ENCODE data around the gene POR.

The POR gene

GRCh38 chr7:75971309-75971960 lies 56.5 kb downstream of the POR start:
- Histone ChIP-seq H3K4me3 (ENCODE audit: low read depth in 1 of 2, low read length in 2 of 2) (no peak overlapping the region), H3K4me1 (ENCODE audit: control insufficient read depth in 1 of 2, insufficient read depth in 2 of 2, low read length in 2 of 2) (peaks cover 27 to 41% of the 10 kb centered on the region in 2 donors), H3K36me3 (ENCODE audit: control insufficient read depth in 1 of 2, insufficient read depth in 2 of 2, low read length in 2 of 2) (peaks cover 9% of the 10 kb centered on the region in 2 donors), H3K27me3 (ENCODE audit: low read depth, low read length) (no peaks in the 10 kb centered on the region), H3K9me3 (ENCODE audit: control insufficient read depth in 1 of 2, low read length in 2 of 2) (no peaks in the 10 kb centered on the region), H3K27ac (ENCODE audit: low read length) (no peak overlapping the region)

- Histone ChIP-seq H3K27me3 (ENCODE audit: low read depth, low read length) (no peaks in the 10 kb centered on the region), H3K4me3 (ENCODE audit: low read depth in 1 of 2, low read length in 2 of 2) (no peak overlapping the region), H3K4me1 (ENCODE audit: control insufficient read depth in 1 of 2, insufficient read depth in 2 of 2, low read length in 2 of 2) (peaks cover 22 to 34% of the 10 kb centered on the region in 2 donors), H3K36me3 (ENCODE audit: control insufficient read depth in 1 of 2, insufficient read depth in 2 of 2, low read length in 2 of 2) (peaks cover 9% of the 10 kb centered on the region in 2 donors), H3K27ac (ENCODE audit: low read length) (no peak overlapping the region), H3K9me3 (ENCODE audit: control insufficient read depth in 1 of 2, low read length in 2 of 2) (no peaks in the 10 kb centered on the region)
Measured at GRCh38 chr7:75971961-75972763, 57.2 kb downstream of the POR start.

GRCh38 chr7:75977743-75978142 lies 62.8 kb downstream of the POR start:
- peaks cover 5 to 38% of the 10 kb centered on the region in 2 donors for H3K36me3 ChIP-seq (ENCODE audit: control insufficient read depth in 1 of 2, insufficient read depth in 2 of 2, low read length in 2 of 2)
- peaks cover 0 to 9% of the 10 kb centered on the region in 2 donors for H3K4me1 ChIP-seq (ENCODE audit: control insufficient read depth in 1 of 2, insufficient read depth in 2 of 2, low read length in 2 of 2)
- H3K4me3 ChIP-seq (ENCODE audit: low read depth in 1 of 2, low read length in 2 of 2), result no peak overlapping the region
- no peak overlapping the region for H3K27ac ChIP-seq (ENCODE audit: low read length)
- H3K27me3 ChIP-seq (ENCODE audit: low read depth, low read length), result no peaks in the 10 kb centered on the region
- H3K9me3 ChIP-seq (ENCODE audit: control insufficient read depth in 1 of 2, low read length in 2 of 2), result no peaks in the 10 kb centered on the region

DNA sequence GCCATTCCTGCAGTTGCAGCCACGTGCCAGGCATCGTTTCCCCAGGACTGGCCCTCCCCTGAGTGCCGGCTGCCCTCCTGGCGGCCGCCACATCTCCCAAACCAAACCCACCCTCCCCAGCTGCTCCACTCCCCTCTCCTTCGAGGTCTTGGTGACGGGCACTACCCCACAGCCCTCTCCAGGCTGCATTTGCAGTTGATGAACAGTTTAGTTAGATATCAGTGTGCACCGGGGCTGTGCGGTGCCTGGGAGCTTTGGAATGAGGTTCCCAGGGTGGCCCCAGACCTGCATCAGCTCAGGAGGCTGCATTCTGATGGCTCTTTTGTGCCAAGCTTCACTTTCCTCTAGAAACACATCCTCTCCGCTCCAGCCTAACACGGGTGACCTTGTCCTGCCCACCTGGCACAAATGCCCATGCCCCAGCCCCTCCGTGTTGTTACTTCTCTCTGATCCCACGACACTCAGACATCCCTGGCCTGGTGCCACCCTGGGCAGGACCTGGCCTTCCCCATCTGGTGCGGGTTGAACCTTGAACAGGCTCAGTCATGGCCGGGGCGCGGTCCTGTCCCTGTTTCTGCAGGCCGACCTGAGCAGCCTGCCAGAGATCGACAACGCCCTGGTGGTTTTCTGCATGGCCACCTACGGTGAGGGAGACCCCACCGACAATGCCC lies 64.9 kb downstream of the POR start:
- peaks cover 5 to 52% of the 10 kb centered on the region in 2 donors for H3K36me3 ChIP-seq (ENCODE audit: control insufficient read depth in 1 of 2, insufficient read depth in 2 of 2, low read length in 2 of 2)
- H3K27me3 ChIP-seq (ENCODE audit: low read depth, low read length), result no peaks in the 10 kb centered on the region
- peaks cover 0 to 9% of the 10 kb centered on the region in 2 donors for H3K4me1 ChIP-seq (ENCODE audit: control insufficient read depth in 1 of 2, insufficient read depth in 2 of 2, low read length in 2 of 2)
- no peak overlapping the region for H3K27ac ChIP-seq (ENCODE audit: low read length)
- H3K9me3 ChIP-seq (ENCODE audit: control insufficient read depth in 1 of 2, low read length in 2 of 2), result no peaks in the 10 kb centered on the region
- H3K4me3 ChIP-seq (ENCODE audit: low read depth in 1 of 2, low read length in 2 of 2), result no peak overlapping the region

DNA sequence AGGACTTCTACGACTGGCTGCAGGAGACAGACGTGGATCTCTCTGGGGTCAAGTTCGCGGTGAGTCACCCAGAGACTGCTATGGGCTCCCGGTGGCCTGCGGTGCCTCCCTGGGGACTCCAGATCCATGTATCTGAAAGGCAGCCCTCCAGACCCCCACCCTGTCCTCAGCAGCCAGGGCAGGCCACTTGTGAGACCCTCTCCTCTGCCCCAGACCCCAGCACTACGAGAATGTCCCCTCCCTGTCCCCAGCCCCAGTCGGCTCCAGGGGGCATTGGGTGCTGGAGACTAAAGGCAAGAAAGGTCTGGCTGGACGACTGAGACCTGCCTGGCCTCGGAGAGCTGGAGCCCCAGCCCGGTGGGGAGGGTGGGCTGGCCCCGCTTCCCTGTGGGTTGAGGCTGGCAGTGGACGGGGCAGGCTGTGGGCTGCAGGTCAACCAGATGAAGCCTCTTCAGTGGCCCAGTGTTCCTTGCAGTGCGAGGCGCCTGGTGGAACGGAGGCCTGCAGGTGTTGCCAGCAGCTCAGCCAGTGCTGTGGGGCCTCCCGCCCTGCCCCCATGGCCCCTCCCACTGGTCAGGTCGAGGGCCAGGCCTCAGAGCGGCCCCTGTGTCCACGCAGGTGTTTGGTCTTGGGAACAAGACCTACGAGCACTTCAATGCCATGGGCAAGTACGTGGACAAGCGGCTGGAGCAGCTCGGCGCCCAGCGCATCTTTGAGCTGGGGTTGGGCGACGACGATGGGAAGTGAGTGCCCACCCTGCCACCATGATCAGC lies 65.7 kb downstream of the POR start:
- no peak overlapping the region for H3K27ac ChIP-seq (ENCODE audit: low read length)
- no peaks in the 10 kb centered on the region for H3K9me3 ChIP-seq (ENCODE audit: control insufficient read depth in 1 of 2, low read length in 2 of 2)
- H3K36me3 ChIP-seq (ENCODE audit: control insufficient read depth in 1 of 2, insufficient read depth in 2 of 2, low read length in 2 of 2), result peaks cover 5 to 59% of the 10 kb centered on the region in 2 donors
- H3K27me3 ChIP-seq (ENCODE audit: low read depth, low read length), result no peaks in the 10 kb centered on the region
- H3K4me3 ChIP-seq (ENCODE audit: low read depth in 1 of 2, low read length in 2 of 2), result no peak overlapping the region
- H3K4me1 ChIP-seq (ENCODE audit: control insufficient read depth in 1 of 2, insufficient read depth in 2 of 2, low read length in 2 of 2), result peaks cover 0 to 9% of the 10 kb centered on the region in 2 donors

DNA sequence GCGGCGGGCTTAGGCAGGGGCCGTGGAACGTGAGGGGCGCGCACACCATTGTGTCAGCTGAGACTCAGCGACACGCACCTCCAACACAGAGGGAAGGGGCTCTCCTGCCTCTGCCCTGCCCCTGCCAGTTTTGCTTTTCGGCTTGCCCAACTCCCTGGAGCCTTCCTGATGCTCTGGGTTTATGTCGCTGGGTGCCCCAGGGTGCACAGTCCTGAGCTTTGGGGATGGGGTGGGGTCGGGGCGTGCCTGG lies 66.2 kb downstream of the POR start:
- no peaks in the 10 kb centered on the region for H3K27me3 ChIP-seq (ENCODE audit: low read depth, low read length)
- H3K27ac ChIP-seq (ENCODE audit: low read length), result no peak overlapping the region
- H3K9me3 ChIP-seq (ENCODE audit: control insufficient read depth in 1 of 2, low read length in 2 of 2), result no peaks in the 10 kb centered on the region
- peaks cover 5 to 64% of the 10 kb centered on the region in 2 donors for H3K36me3 ChIP-seq (ENCODE audit: control insufficient read depth in 1 of 2, insufficient read depth in 2 of 2, low read length in 2 of 2)
- H3K4me3 ChIP-seq (ENCODE audit: low read depth in 1 of 2, low read length in 2 of 2), result no peak overlapping the region
- peaks cover 0 to 9% of the 10 kb centered on the region in 2 donors for H3K4me1 ChIP-seq (ENCODE audit: control insufficient read depth in 1 of 2, insufficient read depth in 2 of 2, low read length in 2 of 2)

DNA sequence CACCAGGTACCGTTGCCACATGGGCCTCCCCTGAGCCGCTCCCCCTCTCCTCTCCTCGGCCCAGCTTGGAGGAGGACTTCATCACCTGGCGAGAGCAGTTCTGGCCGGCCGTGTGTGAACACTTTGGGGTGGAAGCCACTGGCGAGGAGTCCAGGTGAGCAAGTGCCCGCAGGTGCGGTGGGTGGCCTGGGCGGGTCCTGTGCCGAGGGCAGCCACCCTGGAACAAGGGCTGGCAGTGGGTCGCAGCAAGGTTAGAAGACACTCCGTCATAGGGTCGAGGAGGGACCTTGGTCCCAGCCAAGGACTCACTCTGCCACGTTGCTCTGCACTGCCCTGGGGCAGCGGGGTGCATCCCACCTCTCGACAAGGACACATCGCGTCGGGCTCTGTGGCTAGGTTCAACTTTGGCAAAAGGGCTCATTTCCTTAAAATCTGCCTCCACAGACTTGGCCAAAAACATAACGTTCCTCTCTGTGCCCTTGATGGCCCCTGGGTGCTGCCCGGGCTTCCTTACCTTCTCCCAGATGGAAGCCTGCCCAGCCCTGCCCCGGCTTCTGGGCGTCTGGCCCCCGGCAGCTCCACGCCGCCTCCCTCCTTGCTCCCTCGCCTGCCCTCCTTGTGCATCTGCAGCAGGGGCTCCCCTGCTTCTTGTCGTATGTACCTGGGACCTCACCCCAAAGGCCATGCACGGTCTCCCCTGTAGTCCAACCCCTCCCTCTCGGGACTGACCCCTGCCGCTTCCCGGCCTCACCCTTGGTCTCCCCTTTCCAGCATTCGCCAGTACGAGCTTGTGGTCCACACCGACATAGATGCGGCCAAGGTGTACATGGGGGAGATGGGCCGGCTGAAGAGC lies 66.7 kb downstream of the POR start:
- no peaks in the 10 kb centered on the region for H3K27me3 ChIP-seq (ENCODE audit: low read depth, low read length)
- peaks cover 5 to 70% of the 10 kb centered on the region in 2 donors for H3K36me3 ChIP-seq (ENCODE audit: control insufficient read depth in 1 of 2, insufficient read depth in 2 of 2, low read length in 2 of 2)
- no peak overlapping the region for H3K27ac ChIP-seq (ENCODE audit: low read length)
- peaks cover 0 to 9% of the 10 kb centered on the region in 2 donors for H3K4me1 ChIP-seq (ENCODE audit: control insufficient read depth in 1 of 2, insufficient read depth in 2 of 2, low read length in 2 of 2)
- no peaks in the 10 kb centered on the region for H3K9me3 ChIP-seq (ENCODE audit: control insufficient read depth in 1 of 2, low read length in 2 of 2)
- no peak overlapping the region for H3K4me3 ChIP-seq (ENCODE audit: low read depth in 1 of 2, low read length in 2 of 2)

DNA sequence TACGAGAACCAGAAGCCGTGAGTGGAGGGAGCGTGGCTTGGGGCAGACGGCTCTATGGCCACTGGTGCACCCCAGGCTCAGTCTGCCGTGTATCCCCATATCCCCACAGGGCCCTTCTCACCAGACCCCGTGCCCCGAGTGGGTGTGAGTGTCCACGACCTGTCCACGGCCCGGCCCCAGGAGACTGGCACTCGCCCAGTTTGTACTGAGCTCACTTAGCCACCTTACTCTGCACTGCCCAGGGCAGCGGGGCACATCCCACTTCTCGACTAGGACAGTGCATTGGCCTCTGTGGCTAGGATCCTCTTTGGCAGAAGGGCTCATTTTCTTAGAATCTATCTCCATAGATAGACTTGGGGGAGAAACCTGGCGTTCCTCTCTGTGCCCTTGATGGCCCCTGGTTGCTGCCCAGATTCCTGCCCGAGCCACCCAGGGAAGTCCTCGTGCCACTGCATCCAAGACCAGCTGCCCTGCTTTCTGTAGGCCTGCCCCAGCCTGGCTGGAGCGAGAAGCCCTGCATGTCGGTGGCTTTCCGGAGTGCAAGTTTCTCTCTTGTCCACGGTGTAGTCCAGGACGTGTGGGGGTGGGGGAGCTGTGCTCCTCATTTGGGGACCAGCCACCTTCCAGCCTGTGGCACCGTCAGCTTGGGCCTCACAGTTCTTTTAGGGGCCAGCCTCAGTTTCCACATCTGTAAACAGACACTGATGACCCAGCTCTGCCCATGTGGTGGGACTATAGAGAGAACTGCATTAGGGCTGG lies 67.5 kb downstream of the POR start:
- Histone ChIP-seq H3K9me3 (ENCODE audit: control insufficient read depth in 1 of 2, low read length in 2 of 2) (no peaks in the 10 kb centered on the region), H3K4me1 (ENCODE audit: control insufficient read depth in 1 of 2, insufficient read depth in 2 of 2, low read length in 2 of 2) (peaks cover 0 to 6% of the 10 kb centered on the region in 2 donors), H3K27ac (ENCODE audit: low read length) (no peak overlapping the region), H3K27me3 (ENCODE audit: low read depth, low read length) (no peaks in the 10 kb centered on the region), H3K4me3 (ENCODE audit: low read depth in 1 of 2, low read length in 2 of 2) (no peak overlapping the region), H3K36me3 (ENCODE audit: control insufficient read depth in 1 of 2, insufficient read depth in 2 of 2, low read length in 2 of 2) (peaks cover 5 to 78% of the 10 kb centered on the region in 2 donors)

- Histone ChIP-seq H3K9me3 (ENCODE audit: control insufficient read depth in 1 of 2, low read length in 2 of 2) (no peaks in the 10 kb centered on the region), H3K4me3 (ENCODE audit: low read depth in 1 of 2, low read length in 2 of 2) (no peak overlapping the region), H3K27ac (ENCODE audit: low read length) (no peak overlapping the region), H3K36me3 (ENCODE audit: control insufficient read depth in 1 of 2, insufficient read depth in 2 of 2, low read length in 2 of 2) (peaks cover 5 to 86% of the 10 kb centered on the region in 2 donors), H3K4me1 (ENCODE audit: control insufficient read depth in 1 of 2, insufficient read depth in 2 of 2, low read length in 2 of 2) (peaks cover 0 to 6% of the 10 kb centered on the region in 2 donors), H3K27me3 (ENCODE audit: low read depth, low read length) (no peaks in the 10 kb centered on the region)
Measured at GRCh38 chr7:75983471-75984129, 68.6 kb downstream of the POR start.
